ENCODE measurements around the gene PPP1R14D. TPM values are rescaled to one million over a fixed set of nuclear protein-coding genes. Genes with fewer than 3 reads are reported as not detected.
A peak's percentile ranks its signal among the peaks of the same experiment; 100 is the strongest.

Gene PPP1R14D
- polyA plus RNA-seq, 1 donor from 2014 or later, result not detected

DNA sequence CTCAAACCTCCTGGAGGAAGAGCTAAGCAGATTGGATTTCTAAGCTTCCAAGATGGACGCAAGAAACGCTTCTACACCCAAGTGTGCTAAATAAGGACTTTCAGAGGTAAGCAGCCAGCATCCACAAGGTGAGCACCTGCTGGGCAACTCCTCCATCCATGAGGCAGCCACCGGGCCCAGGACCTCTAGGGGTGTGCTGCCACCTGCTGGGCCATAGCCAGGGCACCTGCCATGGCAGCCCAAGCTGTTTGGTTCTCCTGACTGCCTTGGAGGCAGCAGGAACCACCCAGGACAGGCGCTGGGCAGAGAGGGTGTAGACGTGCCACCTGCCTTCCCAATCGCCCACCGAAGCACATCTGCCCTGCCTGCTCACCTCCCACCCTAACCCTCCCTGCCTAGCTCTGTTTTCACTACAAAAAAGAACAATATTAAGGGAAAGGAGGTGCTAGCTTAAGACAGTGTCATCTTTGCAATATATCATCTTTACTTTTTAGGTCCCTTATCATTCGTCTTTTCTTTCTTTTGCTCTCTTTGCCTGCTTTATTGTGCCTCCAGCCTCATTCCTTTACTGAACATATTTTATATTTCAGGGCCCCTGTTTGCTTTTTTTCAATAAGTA, 45.8 kb downstream of the PPP1R14D start:
- Histone ChIP-seq H3K4me2 (ENCODE audit: low read length) (no peak overlapping the region), H3K27me3 (ENCODE audit: insufficient read depth, low read depth, low read length) (no peaks in the 10 kb centered on the region), H3K9me2 (ENCODE audit: insufficient read depth, low read length) (no peaks in the 10 kb centered on the region), H3K9ac (ENCODE audit: low read length) (no peak overlapping the region), H3K36me3 (ENCODE audit: insufficient read depth, low read length) (no peaks in the 10 kb centered on the region), H3K4me3 (ENCODE audit: low read length) (no peak overlapping the region), H3K9me3 (ENCODE audit: low read length) (no peaks in the 10 kb centered on the region), H3F3A (ENCODE audit: insufficient read depth, low read length, poor library complexity, severe bottlenecking) (no peaks in the 10 kb centered on the region), H3K79me2 (replicated peaks; ENCODE audit: insufficient read depth, low read length) (no peaks in the 10 kb centered on the region), H3K27ac (ENCODE audit: low read length) (no peak overlapping the region), H2AFZ (ENCODE audit: low read depth, low read length) (no peak overlapping the region), H4K20me1 (ENCODE audit: insufficient read depth) (no peaks in the 10 kb centered on the region)
- TF ChIP-seq EP300 (conservative IDR thresholded peaks at IDR 0.05; ENCODE audit: poor library complexity, severe bottlenecking), result no peak
- TF ChIP-seq POLR2AphosphoS5 (IDR thresholded peaks at IDR 0.05), result no peak
- no peak for TF ChIP-seq TAF1 (IDR thresholded peaks at IDR 0.05; ENCODE audit: low read depth)
- TF ChIP-seq MXI1 (conservative IDR thresholded peaks at IDR 0.05; ENCODE audit: poor library complexity, severe bottlenecking), result no peak
- TF ChIP-seq, protein P1, sequence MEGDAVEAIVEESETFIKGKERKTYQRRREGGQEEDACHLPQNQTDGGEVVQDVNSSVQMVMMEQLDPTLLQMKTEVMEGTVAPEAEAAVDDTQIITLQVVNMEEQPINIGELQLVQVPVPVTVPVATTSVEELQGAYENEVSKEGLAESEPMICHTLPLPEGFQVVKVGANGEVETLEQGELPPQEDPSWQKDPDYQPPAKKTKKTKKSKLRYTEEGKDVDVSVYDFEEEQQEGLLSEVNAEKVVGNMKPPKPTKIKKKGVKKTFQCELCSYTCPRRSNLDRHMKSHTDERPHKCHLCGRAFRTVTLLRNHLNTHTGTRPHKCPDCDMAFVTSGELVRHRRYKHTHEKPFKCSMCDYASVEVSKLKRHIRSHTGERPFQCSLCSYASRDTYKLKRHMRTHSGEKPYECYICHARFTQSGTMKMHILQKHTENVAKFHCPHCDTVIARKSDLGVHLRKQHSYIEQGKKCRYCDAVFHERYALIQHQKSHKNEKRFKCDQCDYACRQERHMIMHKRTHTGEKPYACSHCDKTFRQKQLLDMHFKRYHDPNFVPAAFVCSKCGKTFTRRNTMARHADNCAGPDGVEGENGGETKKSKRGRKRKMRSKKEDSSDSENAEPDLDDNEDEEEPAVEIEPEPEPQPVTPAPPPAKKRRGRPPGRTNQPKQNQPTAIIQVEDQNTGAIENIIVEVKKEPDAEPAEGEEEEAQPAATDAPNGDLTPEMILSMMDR (IDR thresholded peaks at IDR 0.05; ENCODE audit: poor library complexity, severe bottlenecking), result peak; percentile 61
- TF ChIP-seq, protein P2, sequence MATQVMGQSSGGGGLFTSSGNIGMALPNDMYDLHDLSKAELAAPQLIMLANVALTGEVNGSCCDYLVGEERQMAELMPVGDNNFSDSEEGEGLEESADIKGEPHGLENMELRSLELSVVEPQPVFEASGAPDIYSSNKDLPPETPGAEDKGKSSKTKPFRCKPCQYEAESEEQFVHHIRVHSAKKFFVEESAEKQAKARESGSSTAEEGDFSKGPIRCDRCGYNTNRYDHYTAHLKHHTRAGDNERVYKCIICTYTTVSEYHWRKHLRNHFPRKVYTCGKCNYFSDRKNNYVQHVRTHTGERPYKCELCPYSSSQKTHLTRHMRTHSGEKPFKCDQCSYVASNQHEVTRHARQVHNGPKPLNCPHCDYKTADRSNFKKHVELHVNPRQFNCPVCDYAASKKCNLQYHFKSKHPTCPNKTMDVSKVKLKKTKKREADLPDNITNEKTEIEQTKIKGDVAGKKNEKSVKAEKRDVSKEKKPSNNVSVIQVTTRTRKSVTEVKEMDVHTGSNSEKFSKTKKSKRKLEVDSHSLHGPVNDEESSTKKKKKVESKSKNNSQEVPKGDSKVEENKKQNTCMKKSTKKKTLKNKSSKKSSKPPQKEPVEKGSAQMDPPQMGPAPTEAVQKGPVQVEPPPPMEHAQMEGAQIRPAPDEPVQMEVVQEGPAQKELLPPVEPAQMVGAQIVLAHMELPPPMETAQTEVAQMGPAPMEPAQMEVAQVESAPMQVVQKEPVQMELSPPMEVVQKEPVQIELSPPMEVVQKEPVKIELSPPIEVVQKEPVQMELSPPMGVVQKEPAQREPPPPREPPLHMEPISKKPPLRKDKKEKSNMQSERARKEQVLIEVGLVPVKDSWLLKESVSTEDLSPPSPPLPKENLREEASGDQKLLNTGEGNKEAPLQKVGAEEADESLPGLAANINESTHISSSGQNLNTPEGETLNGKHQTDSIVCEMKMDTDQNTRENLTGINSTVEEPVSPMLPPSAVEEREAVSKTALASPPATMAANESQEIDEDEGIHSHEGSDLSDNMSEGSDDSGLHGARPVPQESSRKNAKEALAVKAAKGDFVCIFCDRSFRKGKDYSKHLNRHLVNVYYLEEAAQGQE (IDR thresholded peaks at IDR 0.05; ENCODE audit: borderline replicate concordance), result no peak
- peak; percentile 56 for TF ChIP-seq SMC3 (conservative IDR thresholded peaks at IDR 0.05; ENCODE audit: poor library complexity)
- peak; percentile 60 for TF ChIP-seq RAD21 (conservative IDR thresholded peaks at IDR 0.05)
- no peak for TF ChIP-seq EZH2 (IDR thresholded peaks at IDR 0.05; ENCODE audit: borderline replicate concordance, insufficient read depth, low read length, poor library complexity, severe bottlenecking)

DNA sequence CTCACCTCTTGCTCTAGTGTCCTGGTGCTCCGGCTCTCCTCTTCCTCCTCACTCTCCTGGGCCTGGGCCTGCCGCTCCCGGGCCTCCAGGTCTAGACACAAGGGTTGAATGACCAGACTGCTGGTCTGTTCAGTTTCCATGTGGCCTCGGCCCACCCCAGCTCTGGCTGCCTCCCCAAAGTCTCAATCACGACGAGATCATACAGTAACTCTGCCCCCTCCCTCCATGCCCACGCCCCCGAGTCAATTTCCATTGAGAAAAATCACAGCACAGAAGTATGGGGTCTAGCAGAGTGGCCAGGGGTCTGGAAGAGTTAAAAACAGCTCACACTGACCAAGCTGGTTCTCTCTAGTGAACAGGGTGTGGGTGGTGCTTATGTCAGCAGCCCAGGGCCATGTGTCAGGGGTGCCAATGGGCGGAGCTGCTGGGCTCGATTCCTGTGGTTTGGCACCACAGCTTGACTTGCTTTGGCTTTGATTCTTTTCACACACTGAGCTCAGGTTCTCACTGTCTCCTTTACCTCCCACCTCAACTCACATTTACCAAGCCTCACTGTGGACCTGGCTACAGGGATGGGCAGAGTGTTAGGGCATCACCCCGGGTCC, 51.9 kb downstream of the PPP1R14D start:
- Histone ChIP-seq H4K20me1 (ENCODE audit: insufficient read depth) (no peaks in the 10 kb centered on the region), H2AFZ (ENCODE audit: low read depth, low read length) (no peak overlapping the region), H3K27me3 (ENCODE audit: insufficient read depth, low read depth, low read length) (no peaks in the 10 kb centered on the region), H3K79me2 (replicated peaks; ENCODE audit: insufficient read depth, low read length) (no peaks in the 10 kb centered on the region), H3K27ac (ENCODE audit: low read length) (no peak overlapping the region), H3K9me3 (ENCODE audit: low read length) (no peaks in the 10 kb centered on the region), H3K36me3 (ENCODE audit: insufficient read depth, low read length) (no peaks in the 10 kb centered on the region), H3F3A (ENCODE audit: insufficient read depth, low read length, poor library complexity, severe bottlenecking) (no peaks in the 10 kb centered on the region), H3K9ac (ENCODE audit: low read length) (no peak overlapping the region), H3K4me2 (ENCODE audit: low read length) (no peak overlapping the region), H3K9me2 (ENCODE audit: insufficient read depth, low read length) (no peaks in the 10 kb centered on the region), H3K4me3 (ENCODE audit: low read length) (no peak overlapping the region)
- TF ChIP-seq EP300 (conservative IDR thresholded peaks at IDR 0.05; ENCODE audit: poor library complexity, severe bottlenecking), result no peak
- TF ChIP-seq, protein P2 (IDR thresholded peaks at IDR 0.05; ENCODE audit: borderline replicate concordance), result no peak
- no peak for TF ChIP-seq POLR2AphosphoS5 (IDR thresholded peaks at IDR 0.05)
- no peak for TF ChIP-seq EZH2 (IDR thresholded peaks at IDR 0.05; ENCODE audit: borderline replicate concordance, insufficient read depth, low read length, poor library complexity, severe bottlenecking)
- no peak for TF ChIP-seq SMC3 (conservative IDR thresholded peaks at IDR 0.05; ENCODE audit: poor library complexity)
- no peak for TF ChIP-seq RAD21 (conservative IDR thresholded peaks at IDR 0.05)
- no peak for TF ChIP-seq TAF1 (IDR thresholded peaks at IDR 0.05; ENCODE audit: low read depth)
- no peak for TF ChIP-seq MXI1 (conservative IDR thresholded peaks at IDR 0.05; ENCODE audit: poor library complexity, severe bottlenecking)
- TF ChIP-seq, protein P1 (IDR thresholded peaks at IDR 0.05; ENCODE audit: poor library complexity, severe bottlenecking), result no peak

All from neural cell (in vitro differentiated cells).